Ishikawa (cell line): ENCODE data around the gene PSTPIP2.

Experiments used
- CEBPB ChIP-seq: IDR thresholded peaks from 2 replicates; pipeline ENCODE4 v1.6.1; 2012
- CREB1 ChIP-seq: IDR thresholded peaks from 2 replicates; pipeline ENCODE4 v1.6.1; 2012; ENCODE audit warnings: low read depth
- EGR1 ChIP-seq: IDR thresholded peaks from 2 replicates; pipeline ENCODE4 v1.6.1; 2012
- EP300 ChIP-seq: IDR thresholded peaks from 2 replicates; pipeline ENCODE4 v1.6.1; 2012; ENCODE audit warnings: borderline replicate concordance
- MAX ChIP-seq: IDR thresholded peaks from 2 replicates; pipeline ENCODE4 v1.6.1; 2012
- NFIC ChIP-seq: IDR thresholded peaks from 2 replicates; pipeline ENCODE4 v1.6.1; 2012
- RAD21 ChIP-seq: IDR thresholded peaks from 2 replicates; pipeline ENCODE4 v1.6.1; 2012; ENCODE audit warnings: low read depth
- REST ChIP-seq: IDR thresholded peaks from 2 replicates; pipeline ENCODE4 v1.6.1; 2012; ENCODE audit warnings: low read depth, mild to moderate bottlenecking
- TAF1 ChIP-seq: IDR thresholded peaks from 2 replicates; pipeline ENCODE4 v1.6.1; 2012; ENCODE audit warnings: low read depth, mild to moderate bottlenecking
- TCF12 ChIP-seq: IDR thresholded peaks from 2 replicates; pipeline ENCODE4 v1.6.1; 2012; ENCODE audit warnings: low read depth
- TEAD4 ChIP-seq: IDR thresholded peaks from 2 replicates; pipeline ENCODE4 v1.6.1; 2012
- USF1 ChIP-seq: IDR thresholded peaks from 2 replicates; pipeline ENCODE4 v1.6.1; 2012
- YY1 ChIP-seq: IDR thresholded peaks from 2 replicates; pipeline ENCODE4 v1.6.1; 2012; ENCODE audit warnings: low read depth
- ZBTB7A ChIP-seq: IDR thresholded peaks from 2 replicates; pipeline ENCODE4 v1.6.1; 2012; ENCODE audit warnings: low read depth

The PSTPIP2 gene

GRCh38 chr18:46040033-46040746 lies 31.9 kb downstream of the PSTPIP2 start:
- TF ChIP-seq MAX: no peak
- no peak for TF ChIP-seq CREB1
- TF ChIP-seq YY1: no peak

- TF ChIP-seq TEAD4 (no peak), TCF12 (no peak), ZBTB7A (no peak), MAX (no peak), NFIC (no peak), RAD21 (no peak), USF1 (no peak), CREB1 (no peak), REST (no peak), YY1 (no peak)
Observed at GRCh38 chr18:46037512-46038305, 34.4 kb downstream of the PSTPIP2 start.

GRCh38 chr18:46035696-46036680 lies 36.1 kb downstream of the PSTPIP2 start:
- TF ChIP-seq REST: no peak
- no peak for TF ChIP-seq YY1
- no peak for TF ChIP-seq TAF1
- TF ChIP-seq CEBPB: no peak
- TF ChIP-seq EGR1: no peak
- no peak for TF ChIP-seq EP300

GRCh38 chr18:46034230-46034629 lies 37.8 kb downstream of the PSTPIP2 start:
- TF ChIP-seq EGR1: no peak
- TF ChIP-seq CREB1: no peak
- TF ChIP-seq YY1: no peak
- TF ChIP-seq TAF1: no peak
- TF ChIP-seq ZBTB7A: no peak
- TF ChIP-seq MAX: no peak
- TF ChIP-seq EP300: no peak
- TF ChIP-seq USF1: no peak
- TF ChIP-seq TCF12: no peak
- TF ChIP-seq RAD21: no peak
- TF ChIP-seq NFIC: no peak
- TF ChIP-seq REST: no peak
- TF ChIP-seq CEBPB: no peak
